Suppressor macrophage treated with lipopolysaccharide for 4 hours (primary cell): ENCODE data around the gene GJC1.
"Not testable (repeated sequence)": the region's sequence is repeated elsewhere in the genome, so short reads cannot be mapped to it uniquely, and the experiment has no call there.

Experiments used
- DNase-seq: peaks from one replicate; pipeline ENCODE4 v3.0.0-alpha.2; 2020

The GJC1 gene

DNA sequence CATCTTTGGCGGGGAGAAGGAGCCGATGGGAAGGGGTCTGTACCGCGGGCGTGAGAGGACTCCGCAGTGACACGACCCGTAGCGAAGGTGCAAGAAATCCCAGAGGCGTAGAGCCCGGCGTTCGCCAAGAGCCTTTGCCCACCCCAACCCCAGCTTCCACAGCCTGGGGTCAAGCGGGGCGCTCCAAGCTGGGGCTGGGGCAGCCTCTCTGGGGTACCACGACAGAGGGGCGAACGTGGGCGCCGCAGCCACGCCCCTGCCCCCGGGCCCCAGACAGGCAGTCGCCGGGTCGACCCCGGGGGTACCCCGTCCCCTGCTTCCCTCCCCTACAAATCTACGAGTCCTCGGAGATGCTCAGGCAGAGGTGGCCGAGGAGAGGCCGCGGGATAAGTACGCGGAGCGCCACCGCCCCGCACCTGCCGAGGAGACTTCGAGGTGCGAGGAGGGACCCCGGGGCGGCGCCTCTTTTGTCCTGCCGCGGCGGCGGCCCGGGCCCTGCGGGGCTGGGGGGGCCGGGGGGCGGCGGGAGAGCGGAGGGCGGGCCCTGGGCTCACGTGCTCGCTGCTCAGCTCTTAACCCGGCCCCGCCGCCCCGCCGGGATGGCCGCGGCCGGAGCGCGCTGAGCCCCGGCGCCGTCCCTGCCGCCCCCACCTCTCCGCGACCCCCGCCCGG, 71.5 kb downstream of the GJC1 start, which contains the start of gene ADAM11:
Gene ADAM11 (plus strand): TSS at position 575 of the 672 bp plus-strand sequence. CDS start 212 bp downstream, outside the sequence.
- no peak for DNase-seq

DNA sequence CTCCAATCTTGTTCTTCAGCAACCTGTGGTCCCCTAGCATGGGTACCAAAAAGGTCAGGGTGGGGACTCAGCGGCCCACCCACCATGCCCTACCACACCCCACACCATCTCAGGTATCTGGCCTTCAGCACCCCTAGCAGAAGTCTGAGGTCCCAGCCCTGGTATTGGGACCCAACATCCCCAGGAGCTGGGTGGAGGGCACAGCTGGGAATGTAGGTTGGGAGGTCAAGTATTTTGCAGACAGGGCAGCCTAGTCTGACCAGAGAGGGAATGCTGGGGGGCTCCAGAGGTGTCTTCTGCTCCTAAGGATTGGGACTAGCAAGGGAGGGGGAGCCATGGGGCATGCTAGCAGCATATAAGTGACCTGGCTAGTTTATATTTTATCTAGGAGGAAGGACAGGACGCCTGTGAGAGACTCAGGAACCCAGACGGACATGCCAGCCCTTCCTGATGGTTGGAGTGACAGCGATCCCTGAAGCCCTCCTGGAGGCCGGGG, 72.1 kb downstream of the GJC1 start:
- no peak for DNase-seq

DNA sequence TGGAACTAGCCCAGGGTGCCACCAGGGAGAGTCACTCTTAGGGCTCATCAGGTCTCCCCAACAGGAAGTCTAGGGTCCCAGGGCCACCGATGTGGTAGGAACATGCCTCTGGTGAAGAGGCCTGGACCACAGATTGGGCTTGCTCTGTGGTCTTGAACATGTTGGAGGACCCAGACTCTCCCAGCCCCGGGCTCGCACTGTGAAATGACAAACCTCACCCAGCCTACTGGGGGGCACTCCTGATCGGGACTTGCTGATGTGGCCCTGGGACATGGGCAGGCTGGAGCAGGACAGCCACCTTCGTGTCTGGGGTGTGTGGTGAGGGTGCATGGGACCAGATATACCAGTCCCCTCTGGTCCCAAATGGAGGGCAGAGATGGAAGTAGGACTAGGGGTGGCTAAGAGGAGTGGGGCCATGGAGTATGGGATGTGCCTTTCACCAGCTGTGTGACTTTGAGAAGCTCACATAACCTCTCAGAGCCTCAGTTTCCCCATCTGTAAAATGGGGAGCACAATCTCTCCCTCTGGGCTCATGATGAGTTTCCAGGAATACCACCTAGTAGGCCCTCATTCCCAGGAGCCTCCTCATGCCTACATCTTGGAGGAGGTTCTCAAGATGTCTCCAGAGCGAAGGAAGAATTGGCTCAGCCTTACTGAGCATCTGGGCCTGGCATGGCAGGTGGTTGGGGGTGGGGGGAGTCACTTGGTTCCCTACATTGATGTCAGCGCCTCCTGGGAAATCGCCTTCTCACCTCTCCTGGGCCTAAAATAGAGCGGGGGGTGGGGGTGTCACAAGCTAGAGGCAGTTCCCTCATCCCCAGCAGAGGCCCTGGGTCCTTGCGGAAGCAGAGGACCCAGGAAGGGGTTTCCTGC, 72.8 kb downstream of the GJC1 start:
- no peak for DNase-seq

DNA sequence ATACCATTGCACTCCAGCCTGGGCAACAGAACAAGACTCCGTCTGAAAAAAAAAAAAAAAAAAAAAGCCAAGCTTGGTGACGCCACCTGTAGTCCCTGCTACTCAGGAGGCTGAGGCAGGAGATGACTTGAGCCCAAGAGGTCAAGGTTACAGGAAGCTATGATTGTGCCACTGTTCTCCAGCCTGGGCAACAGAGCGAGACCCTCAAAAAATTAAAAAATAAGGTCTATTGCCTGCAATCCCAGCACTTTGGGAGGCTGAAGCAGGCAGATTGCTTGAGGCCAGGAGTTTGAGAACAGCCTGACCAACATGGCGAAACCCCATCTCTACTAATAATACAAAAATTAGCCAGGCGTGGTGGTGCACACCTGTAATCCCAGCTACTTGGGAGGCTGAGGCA, 74.9 kb downstream of the GJC1 start:
- not testable (repeated sequence) for DNase-seq

DNA sequence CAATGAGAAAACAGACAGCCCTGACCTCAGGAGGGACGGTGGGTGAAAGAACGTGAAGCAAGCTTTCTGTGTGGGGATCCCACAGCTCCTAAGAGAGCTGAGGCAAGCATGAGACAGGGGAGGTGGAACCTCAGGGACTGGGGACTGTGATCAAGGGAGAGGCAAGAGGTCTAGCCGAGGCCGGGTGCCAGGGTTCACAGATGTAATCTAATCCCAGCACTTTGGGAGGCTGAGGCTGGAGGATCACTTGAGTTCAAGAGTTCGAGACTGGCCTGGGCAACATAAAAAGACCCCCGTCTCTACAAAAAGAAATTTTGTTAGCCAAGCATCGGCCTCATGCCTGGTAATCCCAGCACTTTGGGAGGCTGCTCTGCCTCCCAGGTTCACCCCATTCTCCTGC, 75.8 kb downstream of the GJC1 start:
- DNase-seq = no peak

DNA sequence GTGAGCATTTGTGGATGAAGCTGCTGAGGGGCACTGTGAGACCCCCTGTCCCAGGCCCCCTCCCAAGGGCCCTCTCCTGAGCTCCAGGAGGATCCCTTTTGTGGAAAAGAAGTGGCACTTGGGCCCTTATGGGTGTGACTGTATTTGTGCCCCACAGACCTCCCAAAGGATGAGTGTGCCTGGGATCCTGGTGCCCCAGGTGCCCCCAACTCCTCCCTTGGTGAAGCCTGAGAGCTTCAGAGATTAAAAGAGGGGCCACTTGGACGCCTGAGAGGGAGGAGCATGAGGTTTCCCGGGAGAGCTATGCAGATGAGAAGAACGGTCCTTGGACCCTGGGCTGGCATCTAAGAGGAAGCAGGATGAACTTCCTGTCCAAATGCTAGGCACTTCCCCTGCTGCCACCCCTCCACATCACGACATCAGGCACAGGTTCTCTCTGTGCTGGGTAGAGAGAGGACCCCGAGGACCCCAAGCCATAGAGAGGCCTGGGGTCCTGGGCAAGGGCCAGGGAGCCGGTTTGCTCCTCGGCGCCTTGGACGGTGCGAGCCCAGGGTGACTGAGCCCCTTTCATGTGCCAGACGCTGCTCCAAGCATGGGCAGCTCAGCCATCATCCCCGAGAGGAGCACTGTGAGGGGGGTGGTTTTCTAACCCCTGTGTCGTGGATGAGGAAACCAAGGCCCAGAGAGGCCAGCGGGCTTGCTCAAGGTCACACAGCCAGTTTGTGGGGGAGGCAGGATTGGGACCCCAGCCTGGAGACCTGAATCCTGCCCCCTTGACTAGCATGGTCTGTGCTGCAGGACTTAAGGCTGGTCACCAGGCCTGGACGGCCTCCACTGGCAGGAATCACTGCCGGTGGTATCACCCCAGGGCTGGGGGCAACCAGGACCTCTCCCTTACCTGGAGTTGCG, 76.9 kb downstream of the GJC1 start:
- no peak for DNase-seq

DNA sequence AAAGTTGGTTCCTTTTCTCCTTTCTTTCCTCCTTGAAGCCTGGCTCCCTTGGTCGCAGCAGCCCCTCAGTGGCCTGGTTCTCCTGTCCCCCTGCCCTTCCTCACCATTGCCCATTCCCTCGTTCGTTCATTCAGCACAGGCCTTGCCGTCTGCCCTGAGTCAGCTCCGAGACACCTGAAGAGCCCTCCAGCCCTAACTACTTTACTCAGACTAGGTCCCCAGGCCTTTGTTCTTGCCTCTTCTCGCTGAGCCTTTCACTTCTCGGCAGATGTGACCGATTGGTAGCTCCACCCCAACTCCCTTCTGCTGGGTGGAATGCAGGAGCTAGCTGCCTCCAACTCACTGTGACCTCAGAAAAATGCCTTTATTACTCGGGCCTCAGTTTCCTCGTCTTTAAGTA, 78.3 kb downstream of the GJC1 start:
- no peak for DNase-seq

DNA sequence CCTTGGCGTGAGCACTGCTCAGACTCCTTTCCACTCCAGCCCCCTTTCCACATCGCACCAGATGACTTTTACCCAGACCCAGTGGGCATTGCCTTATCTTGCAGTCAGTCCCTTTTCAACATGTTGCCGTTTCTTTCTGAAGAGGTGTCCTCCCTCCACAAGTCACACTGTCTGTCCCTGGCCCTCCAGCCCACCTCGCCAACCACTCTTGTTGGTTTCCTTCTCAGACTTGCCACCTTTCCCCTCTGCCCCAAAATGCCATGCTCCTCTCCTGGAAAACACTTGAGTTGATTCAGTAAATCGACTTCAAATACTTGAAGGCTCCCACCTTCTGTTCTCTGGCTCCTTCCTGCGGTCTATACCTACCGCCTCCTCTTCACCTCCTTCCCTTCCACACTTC, 78.8 kb downstream of the GJC1 start:
- DNase-seq = no peak

DNA sequence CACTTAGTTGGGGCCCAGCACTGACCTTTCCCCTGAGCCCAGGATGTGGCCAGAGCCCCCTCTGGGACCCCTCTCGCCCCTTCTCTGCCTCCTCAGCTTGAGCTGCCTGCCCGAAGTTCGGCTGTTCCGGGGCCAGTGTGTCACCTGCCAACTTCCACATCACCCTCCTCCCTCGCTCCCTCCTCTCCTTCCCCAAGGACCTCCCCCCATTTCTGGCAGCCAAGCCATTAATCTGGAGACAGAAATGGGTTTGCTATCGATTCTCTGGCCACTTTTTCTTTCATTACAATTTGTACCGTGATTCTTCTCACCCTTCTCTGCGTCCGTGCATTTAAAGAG, 80.1 kb downstream of the GJC1 start:
- no peak for DNase-seq

DNA sequence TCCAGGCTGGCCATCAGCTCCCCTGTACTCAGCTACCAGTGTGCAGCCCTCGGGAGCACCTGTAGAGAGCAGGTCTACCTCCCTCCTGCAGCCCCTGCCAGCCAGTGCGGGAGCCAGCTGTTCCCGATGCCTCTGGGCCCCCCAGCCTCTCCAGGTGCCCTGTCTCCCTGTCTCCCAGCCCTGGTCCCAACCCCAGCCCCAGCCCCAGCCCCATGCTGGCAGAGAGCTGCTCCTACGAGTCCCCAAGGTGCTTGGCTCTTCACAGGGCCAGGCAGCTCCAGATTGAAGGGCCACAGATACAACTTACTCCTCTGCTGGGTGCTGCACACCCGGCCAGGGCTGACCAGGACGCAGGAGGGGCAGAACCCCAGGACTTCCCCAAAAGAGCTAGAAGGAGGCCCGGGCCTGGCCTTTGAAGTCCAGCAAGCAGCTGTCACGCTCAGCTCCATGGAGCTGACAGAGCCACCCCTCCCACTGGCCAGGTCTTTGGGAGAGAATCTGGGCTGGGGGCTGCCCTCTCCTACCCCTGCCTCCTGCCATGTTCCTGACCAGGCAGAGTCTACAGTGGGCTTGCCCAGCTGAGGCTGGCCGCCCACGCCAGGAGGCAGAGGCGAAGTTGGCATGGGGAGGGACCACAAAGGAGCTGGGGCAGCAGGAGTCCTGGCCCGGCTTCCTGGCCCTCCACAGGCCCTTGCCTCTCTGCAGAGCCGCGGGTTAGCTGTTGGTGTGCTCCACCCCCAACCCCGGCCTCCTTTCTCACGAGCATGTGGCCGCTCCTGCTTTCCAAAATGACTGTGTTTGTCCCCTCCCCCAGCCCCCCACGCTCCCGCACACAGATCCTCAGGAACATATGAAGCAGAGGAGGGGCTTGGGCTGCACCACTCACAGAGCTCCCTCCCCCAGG, 80.8 kb downstream of the GJC1 start:
- DNase-seq = no peak
